OCI-LY7 (cell line): ENCODE data around the gene PLTP. TPM values are rescaled to one million over a fixed set of nuclear protein-coding genes. Genes with fewer than 3 reads are reported as not detected.

ENCODE experiments used
- BruUV-seq: library from RNA; stranded (reverse); fragments of 400-500 nt; replicated peaks from 2 replicates; lab custom pipeline; 2021; lab: Mats Ljungman, UMichigan
- CTCF ChIA-PET: fragments of 300-600 bp; sonication (Branson Sonifier 250); formaldehyde crosslinking; loops from one replicate; lab custom pipeline; 2022; ENCODE audit warnings: antibody characterized with exemption; ENCODE audit not compliant: unreplicated experiment; lab: Charles Lee
- POLR2A ChIA-PET: fragments of 300-600 bp; sonication (Branson Sonifier 250); formaldehyde crosslinking; loops from one replicate; lab custom pipeline; 2022; ENCODE audit warnings: antibody characterized with exemption; lab: Charles Lee
- DNase-seq: peaks from one replicate; pipeline ENCODE4 v3.0.0-alpha.2; 2015; ENCODE audit warnings: low spot score
- H2AFZ ChIP-seq: fragments of 200-600 bp; sonication (generic), shearing (Covaris generic); 2 replicates; pipeline ENCODE4 v1.6.1; 2014; ENCODE audit warnings: mild to moderate bottlenecking, antibody characterized with exemption, low read length, moderate library complexity
- H3K27ac ChIP-seq: fragments of 200-600 bp; sonication (generic); 2 replicates; pipeline ENCODE4 v1.5.1; 2014; ENCODE audit warnings: mixed run types, low read depth, mild to moderate bottlenecking, moderate library complexity, low read length, inconsistent platforms; ENCODE audit not compliant: poor library complexity, severe bottlenecking
- H3K36me3 ChIP-seq: fragments of 200-600 bp; sonication (generic); 2 replicates; pipeline ENCODE4 v1.6.1; 2014; ENCODE audit warnings: mild to moderate bottlenecking, antibody characterized with exemption, low read length, moderate library complexity, mixed read lengths; ENCODE audit not compliant: insufficient read depth
- H3K4me1 ChIP-seq: fragments of 200-600 bp; sonication (generic); 2 replicates; pipeline ENCODE4 v1.5.1; 2014; ENCODE audit warnings: mild to moderate bottlenecking, low read length; ENCODE audit not compliant: insufficient read depth, poor library complexity, severe bottlenecking
- H3K4me2 ChIP-seq: fragments of 200-600 bp; sonication (generic); 2 replicates; pipeline ENCODE4 v1.6.1; 2014; ENCODE audit warnings: mild to moderate bottlenecking, low read length
- H3K4me3 ChIP-seq: fragments of 200-600 bp; sonication (generic); 2 replicates; pipeline ENCODE4 v1.5.1; 2014; ENCODE audit warnings: mild to moderate bottlenecking, low read depth, low read length; ENCODE audit not compliant: poor library complexity, severe bottlenecking
- H3K79me2 ChIP-seq: fragments of 200-600 bp; sonication (generic); 2 replicates; pipeline ENCODE4 v1.6.1; 2016; ENCODE audit warnings: low read depth, mild to moderate bottlenecking, low read length, moderate library complexity, mixed read lengths; ENCODE audit not compliant: insufficient read depth
- H3K9me2 ChIP-seq: fragments of 200-600 bp; sonication (generic); 2 replicates; pipeline ENCODE4 v1.6.1; 2016; ENCODE audit warnings: mild to moderate bottlenecking, low read length, mixed read lengths; ENCODE audit not compliant: insufficient read depth
- H3K9me3 ChIP-seq: fragments of 200-600 bp; sonication (generic); 2 replicates; pipeline ENCODE4 v1.6.1; 2014; ENCODE audit warnings: mild to moderate bottlenecking, mixed run types, low read length, mixed read lengths
- H4K20me1 ChIP-seq: fragments of 200-600 bp; sonication (generic); 2 replicates; pipeline ENCODE4 v1.6.1; 2014; ENCODE audit warnings: mild to moderate bottlenecking, antibody characterized with exemption, low read length, moderate library complexity, mixed read lengths; ENCODE audit not compliant: insufficient read depth
- CTCF ChIP-seq: fragments of 200-600 bp; sonication (generic); conservative IDR thresholded peaks from 2 replicates; pipeline ENCODE4 v1.5.1; 2014; ENCODE audit warnings: mild to moderate bottlenecking, antibody characterized with exemption, low read length, moderate library complexity, mixed read lengths
- EZH2phosphoT487 ChIP-seq: fragments of 200-600 bp; sonication (generic); IDR thresholded peaks from 2 replicates; pipeline ENCODE4 v1.6.1; 2018; ENCODE audit warnings: low read depth, borderline replicate concordance, mild to moderate bottlenecking, mixed run types, antibody characterized with exemption, low read length, moderate library complexity, mixed read lengths
- intact Hi-C: fragments of 100-400 bp; cut with micrococcal nuclease; formaldehyde crosslinking; loops from one replicate; pipeline ENCODE4 v1.10.0; 2022; ENCODE audit not compliant: unreplicated experiment
- total RNA-seq, 2 experiments: library from RNA; depleted of rRNA in 1 of 2; stranded (reverse); fragments of >200 nt in 1 of 2; shearing (Covaris generic) in 1 of 2; gene quantifications; 2 replicates each; pipeline ENCODE4 v1.2.3, GENCODE V29; 2014 to 2022

Gene PLTP
- total RNA-seq, 2 experiments from 2014 or later: 12.7 to 17.1 TPM

GRCh38 chr20:45897289-45897688 is 14.7 kb downstream of the PLTP start:
- Histone ChIP-seq H3K9me2 (no peaks in the 10 kb centered on the region), H3K36me3 (peaks cover 4% of the 10 kb centered on the region), H2AFZ (no peak overlapping the region), H3K4me3 (no peak overlapping the region), H3K4me1 (peaks cover 2% of the 10 kb centered on the region), H3K9me3 (no peaks in the 10 kb centered on the region), H3K27ac (no peak overlapping the region), H3K79me2 (no peaks in the 10 kb centered on the region), H3K4me2 (no peak overlapping the region), H4K20me1 (no peaks in the 10 kb centered on the region)
- no TSS peak for BruUV-seq
- no peak for DNase-seq
- POLR2A ChIA-PET: interaction anchor here (0.7 kb wide), 1 partner anchor 48 kb away, joined by 5 read pairs; no protein-coding TSS in a partner anchor
- TF ChIP-seq CTCF (no peak), EZH2phosphoT487 (no peak)
- intact Hi-C loops: no loop called here
- CTCF ChIA-PET: no interaction called here

GRCh38 chr20:45896641-45897161 is 15.3 kb downstream of the PLTP start:
- intact Hi-C loops: no loop called here
- DNase-seq: no peak
- TF ChIP-seq EZH2phosphoT487 (no peak), CTCF (no peak)
- H3K4me1 ChIP-seq: peaks cover 7% of the 10 kb centered on the region
- ChIA-PET CTCF (no interaction called here), POLR2A (interaction anchor here (0.7 kb wide), 1 partner anchor 47 kb away, joined by 5 read pairs; no protein-coding TSS in a partner anchor)
- no peaks in the 10 kb centered on the region for H3K9me2 ChIP-seq
- no TSS peak for BruUV-seq
- H3K27ac ChIP-seq: no peak overlapping the region
- no peaks in the 10 kb centered on the region for H3K9me3 ChIP-seq
- H3K36me3 ChIP-seq: peaks cover 4% of the 10 kb centered on the region
- no peak overlapping the region for H3K4me2 ChIP-seq
- H2AFZ ChIP-seq: no peak overlapping the region
- H4K20me1 ChIP-seq: no peaks in the 10 kb centered on the region
- H3K79me2 ChIP-seq: no peaks in the 10 kb centered on the region
- no peak overlapping the region for H3K4me3 ChIP-seq

- no peaks in the 10 kb centered on the region for H4K20me1 ChIP-seq
- H3K9me2 ChIP-seq: no peaks in the 10 kb centered on the region
- no TSS peak for BruUV-seq
- CTCF ChIA-PET: no interaction called here
- H3K36me3 ChIP-seq: peaks cover 4% of the 10 kb centered on the region
- H3K9me3 ChIP-seq: no peaks in the 10 kb centered on the region
- POLR2A ChIA-PET: interaction anchor here (0.6 to 1.2 kb wide), 2 partner anchors 38 to 65 kb away, joined by 3 to 5 read pairs; partner anchors contain the start of genes ACOT8 and ZSWIM3
- H2AFZ ChIP-seq: no peak overlapping the region
- TF ChIP-seq EZH2phosphoT487 (no peak), CTCF (no peak)
- H3K27ac ChIP-seq: no peak overlapping the region
- no peak overlapping the region for H3K4me2 ChIP-seq
- intact Hi-C loops: no loop called here
- peaks cover 15% of the 10 kb centered on the region for H3K4me1 ChIP-seq
- H3K4me3 ChIP-seq: no peak overlapping the region
- no peaks in the 10 kb centered on the region for H3K79me2 ChIP-seq
- no peak for DNase-seq
Observed at GRCh38 chr20:45894797-45895196, 17.2 kb downstream of the PLTP start.
